Liver (tissue), 9 donors: ENCODE data around the gene DOK5. TPM values are rescaled to one million over a fixed set of nuclear protein-coding genes. Genes with fewer than 3 reads are reported as not detected.

Experiments used
- DNase-seq: peaks from one replicate; pipeline ENCODE4 v3.0.0-alpha.2; 2017; ENCODE audit warnings: low spot score
- H3K27ac ChIP-seq, 2 donors: one replicate each; pipeline ENCODE4 v1.7.0; 2013; ENCODE audit warnings: inconsistent platforms in 2 of 2, low read length in 2 of 2, control low read depth in 1 of 2, low read depth in 1 of 2, mild to moderate bottlenecking in 1 of 2
- H3K27me3 ChIP-seq, 4 donors: one replicate each; pipeline versions ENCODE4 v1.6.1 to v1.7.0; 2013; ENCODE audit warnings: low read length in 3 of 4, inconsistent platforms in 1 of 4, mild to moderate bottlenecking in 1 of 4, moderate library complexity in 1 of 4; ENCODE audit not compliant: control insufficient read depth in 4 of 4, insufficient read depth in 4 of 4
- H3K36me3 ChIP-seq, 4 donors: one replicate each; pipeline versions ENCODE4 v1.6.1 to v1.7.0; 2013; ENCODE audit warnings: low read length in 3 of 4, mild to moderate bottlenecking in 3 of 4, low read depth in 1 of 4, moderate library complexity in 1 of 4; ENCODE audit not compliant: control insufficient read depth in 4 of 4, insufficient read depth in 3 of 4
- H3K4me1 ChIP-seq, 4 donors: one replicate each; pipeline versions ENCODE4 v1.6.1 to v1.7.0; 2013; ENCODE audit warnings: low read length in 3 of 4, mild to moderate bottlenecking in 3 of 4, moderate library complexity in 1 of 4; ENCODE audit not compliant: control insufficient read depth in 4 of 4, insufficient read depth in 4 of 4
- H3K4me3 ChIP-seq, 3 donors: one replicate each; pipeline versions ENCODE4 v1.6.1 to v1.7.0; 2013; ENCODE audit warnings: low read length in 3 of 3, control low read depth in 1 of 3, low read depth in 1 of 3, mild to moderate bottlenecking in 1 of 3
- H3K9ac ChIP-seq, 2 donors: one replicate each; pipeline ENCODE4 v1.7.0; 2013; ENCODE audit warnings: low read length in 2 of 2, mild to moderate bottlenecking in 2 of 2, moderate library complexity in 2 of 2, control low read depth in 1 of 2, low read depth in 1 of 2
- H3K9me3 ChIP-seq, 4 donors: one replicate each; pipeline versions ENCODE4 v1.6.1 to v1.7.0; 2013; ENCODE audit warnings: low read length in 3 of 4; ENCODE audit not compliant: control insufficient read depth in 4 of 4
- ATF3 ChIP-seq: IDR thresholded peaks from 2 replicates; pipeline ENCODE4 v1.6.1; 2016; ENCODE audit warnings: antibody characterized with exemption
- EGR1 ChIP-seq, 2 donors: IDR thresholded peaks; 2 replicates each; pipeline ENCODE4 v1.6.1; 2016 to 2018; ENCODE audit warnings: antibody characterized with exemption in 2 of 2, low read depth in 2 of 2
- FOXA1 ChIP-seq: IDR thresholded peaks from 2 replicates; pipeline ENCODE4 v1.6.1; 2016; ENCODE audit warnings: antibody characterized with exemption
- FOXA2 ChIP-seq: IDR thresholded peaks from 2 replicates; pipeline ENCODE4 v1.6.1; 2016; ENCODE audit warnings: antibody characterized with exemption
- GABPA ChIP-seq, 2 donors: IDR thresholded peaks in 1 of 2; conservative IDR thresholded peaks in 1 of 2; 2 replicates each; pipeline ENCODE4 v1.6.1; 2016; ENCODE audit warnings: antibody characterized with exemption in 2 of 2, mild to moderate bottlenecking in 1 of 2, moderate library complexity in 1 of 2
- HNF4A ChIP-seq, 2 donors: conservative IDR thresholded peaks; 2 replicates each; pipeline ENCODE4 v1.6.1; 2016; ENCODE audit warnings: antibody characterized with exemption in 2 of 2, mild to moderate bottlenecking in 2 of 2
- HNF4G ChIP-seq: IDR thresholded peaks from 2 replicates; pipeline ENCODE4 v1.6.1; 2016; ENCODE audit warnings: antibody characterized with exemption
- JUND ChIP-seq, 2 donors: IDR thresholded peaks; 2 replicates each; pipeline ENCODE4 v1.6.1; 2016; ENCODE audit warnings: antibody characterized with exemption in 2 of 2
- NR2F2 ChIP-seq: IDR thresholded peaks from 2 replicates; pipeline ENCODE4 v1.6.1; 2016; ENCODE audit warnings: antibody characterized with exemption
- RAD21 ChIP-seq, 2 donors: IDR thresholded peaks; 2 replicates each; pipeline ENCODE4 v1.6.1; 2016; ENCODE audit warnings: antibody characterized with exemption in 2 of 2, mild to moderate bottlenecking in 2 of 2
- RXRA ChIP-seq, 2 donors: IDR thresholded peaks; 2 replicates each; pipeline ENCODE4 v1.6.1; 2017 to 2018; ENCODE audit warnings: antibody characterized with exemption in 2 of 2, mild to moderate bottlenecking in 1 of 2
- SP1 ChIP-seq: IDR thresholded peaks from 2 replicates; pipeline ENCODE4 v1.6.1; 2018; ENCODE audit warnings: antibody characterized with exemption, mild to moderate bottlenecking
- TAF1 ChIP-seq: conservative IDR thresholded peaks from 2 replicates; pipeline ENCODE4 v1.6.1; 2016; ENCODE audit warnings: antibody characterized with exemption, mild to moderate bottlenecking
- YY1 ChIP-seq: IDR thresholded peaks from 2 replicates; pipeline ENCODE4 v1.6.1; 2016; ENCODE audit warnings: antibody characterized with exemption, mild to moderate bottlenecking
- WGBS: extraction: QIAGEN DNeasy Blood & Tissue Kit; methylation state at CpG from one replicate; pipeline ENCODE4 v1.1.7; 2013; 5-methylcytosine and 5-hydroxymethylcytosine counted together
- polyA plus RNA-seq, 2 donors: library from polyadenylated mRNA; stranded (reverse) in 1 of 2; unstranded in 1 of 2; fragments of 200-250 nt in 1 of 2; fragments of >200 nt in 1 of 2; fragmentation: Nextera tagmentation in 1 of 2; extraction: Ambion mirVana in 1 of 2; gene quantifications; one replicate each; pipeline versions ENCODE4 v1.2.1 to v1.2.3, GENCODE V29; 2013 to 2015
- total RNA-seq, 2 donors: library from RNA; depleted of rRNA; stranded (reverse); fragments of >200 nt; gene quantifications; one replicate each; pipeline ENCODE4 v1.2.3, GENCODE V29; 2014
- TF ChIP-seq, protein P1 (sequence below): fragments of 150-350 bp; IDR thresholded peaks from 2 replicates; pipeline ENCODE4 v1.5.1; 2017; ENCODE audit warnings: improper control_type of control experiment, low read depth, low read length; ENCODE audit not compliant: missing input control
- TF ChIP-seq, protein P2 (sequence below): IDR thresholded peaks from 2 replicates; pipeline ENCODE4 v1.6.1; 2016; ENCODE audit warnings: antibody characterized with exemption, mild to moderate bottlenecking
- TF ChIP-seq, protein P3 (sequence below): IDR thresholded peaks from 2 replicates; pipeline ENCODE4 v1.6.1; 2016; ENCODE audit warnings: antibody characterized with exemption
- TF ChIP-seq, protein P4 (sequence below): IDR thresholded peaks from 2 replicates; pipeline ENCODE4 v1.6.1; 2016; ENCODE audit warnings: antibody characterized with exemption
- donor health status: healthy.
- donor health status: healthy.
- donor health status: healthy.
- donor health status: healthy.
- donor health status: healthy.

The DOK5 gene
- total and polyA plus RNA-seq, 4 donors = 0.05 to 0.16 (median 0.09) TPM

DNA sequence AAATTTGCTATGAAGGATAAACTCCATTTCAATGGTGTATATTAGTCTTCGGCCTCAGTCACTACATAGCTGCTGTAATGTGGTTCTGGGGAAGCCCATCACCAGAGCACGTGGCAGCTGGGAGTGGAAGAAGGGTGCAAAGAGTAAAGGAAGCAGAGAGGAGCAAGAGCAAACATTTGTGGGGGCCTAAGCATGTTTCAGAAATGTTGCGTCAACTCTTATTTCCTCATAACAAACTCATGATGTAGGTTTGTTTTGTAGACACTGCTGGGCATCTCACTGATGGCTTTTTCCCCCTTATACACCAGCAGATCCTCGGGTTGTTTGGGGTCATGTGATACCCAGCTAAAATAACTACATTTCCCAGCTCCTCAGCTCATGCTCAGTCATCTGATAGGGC is 37.3 kb downstream of the DOK5 start:
- no peak overlapping the region for H3K4me3 ChIP-seq
- no peak for DNase-seq
- TF ChIP-seq EGR1 (IDR thresholded peaks at IDR 0.05; ENCODE audit: low read depth in 2 of 2) = no peak
- TF ChIP-seq FOXA2 = no peak
- TF ChIP-seq, protein P1, sequence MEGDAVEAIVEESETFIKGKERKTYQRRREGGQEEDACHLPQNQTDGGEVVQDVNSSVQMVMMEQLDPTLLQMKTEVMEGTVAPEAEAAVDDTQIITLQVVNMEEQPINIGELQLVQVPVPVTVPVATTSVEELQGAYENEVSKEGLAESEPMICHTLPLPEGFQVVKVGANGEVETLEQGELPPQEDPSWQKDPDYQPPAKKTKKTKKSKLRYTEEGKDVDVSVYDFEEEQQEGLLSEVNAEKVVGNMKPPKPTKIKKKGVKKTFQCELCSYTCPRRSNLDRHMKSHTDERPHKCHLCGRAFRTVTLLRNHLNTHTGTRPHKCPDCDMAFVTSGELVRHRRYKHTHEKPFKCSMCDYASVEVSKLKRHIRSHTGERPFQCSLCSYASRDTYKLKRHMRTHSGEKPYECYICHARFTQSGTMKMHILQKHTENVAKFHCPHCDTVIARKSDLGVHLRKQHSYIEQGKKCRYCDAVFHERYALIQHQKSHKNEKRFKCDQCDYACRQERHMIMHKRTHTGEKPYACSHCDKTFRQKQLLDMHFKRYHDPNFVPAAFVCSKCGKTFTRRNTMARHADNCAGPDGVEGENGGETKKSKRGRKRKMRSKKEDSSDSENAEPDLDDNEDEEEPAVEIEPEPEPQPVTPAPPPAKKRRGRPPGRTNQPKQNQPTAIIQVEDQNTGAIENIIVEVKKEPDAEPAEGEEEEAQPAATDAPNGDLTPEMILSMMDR = no peak
- TF ChIP-seq RXRA (IDR thresholded peaks at IDR 0.05) = no peak
- no peak for TF ChIP-seq SP1
- TF ChIP-seq TAF1 = no peak
- TF ChIP-seq FOXA1 = no peak
- TF ChIP-seq YY1 = no peak
- TF ChIP-seq, protein P2, sequence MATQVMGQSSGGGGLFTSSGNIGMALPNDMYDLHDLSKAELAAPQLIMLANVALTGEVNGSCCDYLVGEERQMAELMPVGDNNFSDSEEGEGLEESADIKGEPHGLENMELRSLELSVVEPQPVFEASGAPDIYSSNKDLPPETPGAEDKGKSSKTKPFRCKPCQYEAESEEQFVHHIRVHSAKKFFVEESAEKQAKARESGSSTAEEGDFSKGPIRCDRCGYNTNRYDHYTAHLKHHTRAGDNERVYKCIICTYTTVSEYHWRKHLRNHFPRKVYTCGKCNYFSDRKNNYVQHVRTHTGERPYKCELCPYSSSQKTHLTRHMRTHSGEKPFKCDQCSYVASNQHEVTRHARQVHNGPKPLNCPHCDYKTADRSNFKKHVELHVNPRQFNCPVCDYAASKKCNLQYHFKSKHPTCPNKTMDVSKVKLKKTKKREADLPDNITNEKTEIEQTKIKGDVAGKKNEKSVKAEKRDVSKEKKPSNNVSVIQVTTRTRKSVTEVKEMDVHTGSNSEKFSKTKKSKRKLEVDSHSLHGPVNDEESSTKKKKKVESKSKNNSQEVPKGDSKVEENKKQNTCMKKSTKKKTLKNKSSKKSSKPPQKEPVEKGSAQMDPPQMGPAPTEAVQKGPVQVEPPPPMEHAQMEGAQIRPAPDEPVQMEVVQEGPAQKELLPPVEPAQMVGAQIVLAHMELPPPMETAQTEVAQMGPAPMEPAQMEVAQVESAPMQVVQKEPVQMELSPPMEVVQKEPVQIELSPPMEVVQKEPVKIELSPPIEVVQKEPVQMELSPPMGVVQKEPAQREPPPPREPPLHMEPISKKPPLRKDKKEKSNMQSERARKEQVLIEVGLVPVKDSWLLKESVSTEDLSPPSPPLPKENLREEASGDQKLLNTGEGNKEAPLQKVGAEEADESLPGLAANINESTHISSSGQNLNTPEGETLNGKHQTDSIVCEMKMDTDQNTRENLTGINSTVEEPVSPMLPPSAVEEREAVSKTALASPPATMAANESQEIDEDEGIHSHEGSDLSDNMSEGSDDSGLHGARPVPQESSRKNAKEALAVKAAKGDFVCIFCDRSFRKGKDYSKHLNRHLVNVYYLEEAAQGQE = no peak
- no peak for TF ChIP-seq HNF4G
- TF ChIP-seq ATF3 = no peak
- no peak for TF ChIP-seq NR2F2
- TF ChIP-seq, protein P3, sequence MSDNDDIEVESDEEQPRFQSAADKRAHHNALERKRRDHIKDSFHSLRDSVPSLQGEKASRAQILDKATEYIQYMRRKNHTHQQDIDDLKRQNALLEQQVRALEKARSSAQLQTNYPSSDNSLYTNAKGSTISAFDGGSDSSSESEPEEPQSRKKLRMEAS = no peak
- TF ChIP-seq HNF4A (conservative IDR thresholded peaks at IDR 0.05) = no peak
- 70% methylated on average over 4 of the region's 4 CpGs for WGBS
- peaks cover 0 to 2% (median under 1%) of the 10 kb centered on the region in 4 donors for H3K27me3 ChIP-seq
- H3K27ac ChIP-seq = no peak overlapping the region
- no peak overlapping the region for H3K9ac ChIP-seq
- H3K36me3 ChIP-seq = no peaks in the 10 kb centered on the region
- H3K9me3 ChIP-seq = peaks cover 0 to 8% (median 3%) of the 10 kb centered on the region in 4 donors
- H3K4me1 ChIP-seq = no peaks in the 10 kb centered on the region

DNA sequence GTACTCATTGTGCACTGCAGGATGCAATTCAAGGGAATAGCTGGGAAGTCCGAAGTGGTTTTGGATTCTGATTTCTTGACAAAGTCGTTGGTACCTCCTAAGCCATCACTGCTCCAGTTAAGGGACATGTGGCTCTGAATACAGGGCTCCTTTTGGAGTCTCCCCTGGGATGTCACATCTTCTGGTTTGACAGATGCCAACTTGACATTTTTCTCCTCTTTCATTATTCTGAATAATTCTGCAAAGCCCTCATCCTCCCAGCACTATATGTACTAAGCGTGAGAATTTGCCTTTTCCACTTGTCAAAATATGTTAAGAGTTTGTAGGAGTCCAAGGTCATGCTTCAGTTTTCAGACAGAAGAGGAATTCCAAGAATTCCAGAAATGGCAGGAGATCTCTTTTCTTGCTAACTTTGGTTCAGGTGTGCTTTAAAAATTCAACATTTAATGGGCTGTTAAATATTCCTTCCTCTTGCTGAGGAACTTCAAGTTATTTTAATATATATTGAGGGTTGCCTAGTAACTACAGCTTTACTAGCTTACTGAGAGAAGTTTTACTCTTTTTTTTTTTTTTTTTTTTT is 38.7 kb downstream of the DOK5 start:
- H3K4me1 ChIP-seq = no peaks in the 10 kb centered on the region
- H3K36me3 ChIP-seq = no peaks in the 10 kb centered on the region
- no peak overlapping the region for H3K9ac ChIP-seq
- no peak for DNase-seq
- 60% methylated on average over 3 of the region's 3 CpGs for WGBS
- H3K27ac ChIP-seq = no peak overlapping the region
- TF ChIP-seq GABPA (IDR thresholded peaks at IDR 0.05 in 1 of 2, conservative IDR thresholded peaks at IDR 0.05 in 1 of 2) (no peak), FOXA1 (no peak), JUND (IDR thresholded peaks at IDR 0.05) (no peak), ATF3 (no peak), RXRA (IDR thresholded peaks at IDR 0.05) (no peak), FOXA2 (no peak), HNF4G (no peak), YY1 (no peak), TAF1 (no peak), SP1 (no peak), EGR1 (IDR thresholded peaks at IDR 0.05; ENCODE audit: low read depth in 2 of 2) (no peak), RAD21 (IDR thresholded peaks at IDR 0.05) (no peak), HNF4A (conservative IDR thresholded peaks at IDR 0.05) (no peak), NR2F2 (no peak)
- TF ChIP-seq, protein P3 = no peak
- TF ChIP-seq, protein P4, sequence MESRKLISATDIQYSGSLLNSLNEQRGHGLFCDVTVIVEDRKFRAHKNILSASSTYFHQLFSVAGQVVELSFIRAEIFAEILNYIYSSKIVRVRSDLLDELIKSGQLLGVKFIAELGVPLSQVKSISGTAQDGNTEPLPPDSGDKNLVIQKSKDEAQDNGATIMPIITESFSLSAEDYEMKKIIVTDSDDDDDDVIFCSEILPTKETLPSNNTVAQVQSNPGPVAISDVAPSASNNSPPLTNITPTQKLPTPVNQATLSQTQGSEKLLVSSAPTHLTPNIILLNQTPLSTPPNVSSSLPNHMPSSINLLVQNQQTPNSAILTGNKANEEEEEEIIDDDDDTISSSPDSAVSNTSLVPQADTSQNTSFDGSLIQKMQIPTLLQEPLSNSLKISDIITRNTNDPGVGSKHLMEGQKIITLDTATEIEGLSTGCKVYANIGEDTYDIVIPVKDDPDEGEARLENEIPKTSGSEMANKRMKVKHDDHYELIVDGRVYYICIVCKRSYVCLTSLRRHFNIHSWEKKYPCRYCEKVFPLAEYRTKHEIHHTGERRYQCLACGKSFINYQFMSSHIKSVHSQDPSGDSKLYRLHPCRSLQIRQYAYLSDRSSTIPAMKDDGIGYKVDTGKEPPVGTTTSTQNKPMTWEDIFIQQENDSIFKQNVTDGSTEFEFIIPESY = no peak
- TF ChIP-seq, protein P1 = no peak
- H3K4me3 ChIP-seq = no peak overlapping the region
- peaks cover 0 to 2% (median under 1%) of the 10 kb centered on the region in 4 donors for H3K27me3 ChIP-seq
- H3K9me3 ChIP-seq = peaks cover 0 to 8% (median 3%) of the 10 kb centered on the region in 4 donors
